Left renal pelvis (tissue), 4 donors: Measurements from ENCODE around the gene KIF12. TPM values are rescaled to one million over a fixed set of nuclear protein-coding genes. Genes with fewer than 3 reads are reported as not detected.

ENCODE experiments used
- DNase-seq, 4 donors: peaks; one replicate each; pipeline ENCODE4 v3.0.0-alpha.2; 2013; ENCODE audit warnings: low read depth in 4 of 4, low spot score in 3 of 4
- polyA plus RNA-seq, 4 donors: library from polyadenylated mRNA; unstranded; fragments of 120-200 nt; gene quantifications; one replicate each; pipeline ENCODE4 v1.2.1, GENCODE V29; 2013; ENCODE audit not compliant: insufficient read length in 4 of 4

The KIF12 gene
- polyA plus RNA-seq, 4 donors: 2.5 to 256 (median 142) TPM

- no peak for DNase-seq
Observed at GRCh38 chr9:114124138-114124537, 25.0 kb upstream of the KIF12 start.

- DNase-seq: no peak
Observed at GRCh38 chr9:114123031-114123977, 24.2 kb upstream of the KIF12 start.

- no peak for DNase-seq
Observed at GRCh38 chr9:114122136-114123027, 23.3 kb upstream of the KIF12 start.

DNA sequence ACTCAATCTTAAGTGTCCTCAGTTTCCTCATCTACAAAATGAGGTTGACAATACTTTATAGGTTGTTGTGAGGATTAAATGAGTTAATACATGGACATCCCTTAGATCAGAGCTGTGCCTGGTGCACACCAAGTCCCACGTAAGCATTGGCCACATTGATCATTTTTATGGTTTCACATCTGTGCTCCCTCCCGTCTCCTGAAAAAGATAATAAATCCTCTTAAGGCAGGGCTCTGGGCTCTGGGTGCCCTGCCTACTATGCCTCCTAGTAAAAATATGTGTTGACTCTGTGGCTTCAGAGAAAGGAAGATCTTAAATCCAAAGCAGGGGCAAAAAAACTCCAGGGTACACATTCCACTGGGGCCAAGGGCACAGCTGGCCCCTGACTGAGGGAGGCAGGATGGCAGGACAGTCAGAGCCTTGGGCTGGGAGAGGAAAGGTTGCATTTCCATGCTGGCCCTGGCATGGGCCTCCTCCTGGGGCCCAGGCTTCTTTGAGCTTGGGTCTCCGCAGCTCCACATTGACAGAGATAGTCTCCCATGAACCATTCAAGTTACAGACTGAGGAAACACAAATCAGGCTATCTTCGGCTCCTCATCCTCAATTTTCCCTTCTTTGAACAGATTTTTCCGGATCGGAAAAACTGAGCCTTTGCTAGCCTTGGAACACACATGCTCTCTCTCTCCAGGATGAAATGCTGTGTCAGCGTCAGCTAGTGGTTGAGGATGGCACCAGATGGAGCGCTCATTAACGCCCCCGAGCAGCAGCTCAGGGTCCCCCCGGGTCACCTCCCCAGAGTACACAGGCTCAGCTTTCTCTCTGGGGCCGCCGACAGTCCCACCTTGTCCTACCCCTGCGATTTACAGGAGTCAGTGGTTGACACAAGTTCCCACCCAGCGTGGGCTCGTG lies 22.4 kb upstream of the KIF12 start:
- no peak for DNase-seq

DNA sequence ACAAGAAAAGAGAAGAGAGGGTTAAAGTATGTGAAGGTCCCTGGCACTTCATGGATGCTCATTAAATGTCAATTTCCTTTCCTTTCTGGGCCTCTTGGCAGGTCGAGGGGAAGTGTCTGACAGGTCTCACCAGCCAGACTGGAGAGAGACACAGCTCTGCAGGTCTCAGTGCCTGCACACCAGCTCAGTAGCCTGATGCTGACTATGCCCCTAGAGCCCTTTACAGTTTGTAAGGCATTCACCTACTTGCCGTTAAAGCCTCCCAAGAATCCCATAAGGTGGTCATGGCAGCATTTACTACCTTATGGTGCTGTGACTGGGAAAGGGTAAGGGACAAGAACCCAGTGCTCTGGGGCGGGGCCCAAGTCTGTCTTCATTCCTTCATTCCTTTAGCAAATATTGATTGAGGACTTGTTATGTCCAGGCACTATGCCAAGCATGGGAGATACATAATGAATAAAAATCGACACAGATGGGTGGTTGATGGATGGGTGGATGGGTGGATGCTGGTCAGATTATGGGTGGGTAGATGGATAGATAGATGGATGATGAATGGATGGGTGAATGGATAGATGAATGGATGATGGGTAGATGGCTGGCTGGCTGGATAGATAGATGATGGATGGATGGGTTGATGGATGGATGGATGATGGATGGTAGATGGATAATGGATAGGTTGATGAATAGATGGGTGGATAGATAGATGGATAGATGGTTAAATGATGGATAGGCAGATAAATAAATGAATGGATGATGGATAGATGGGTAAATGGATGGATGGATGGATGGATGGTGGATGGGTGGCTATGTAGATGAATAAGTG lies 21.3 kb upstream of the KIF12 start:
- no peak for DNase-seq

- no peak for DNase-seq
Observed at GRCh38 chr9:114119242-114120191, 20.4 kb upstream of the KIF12 start.

GRCh38 chr9:114117996-114118830 lies 19.1 kb upstream of the KIF12 start:
- no peak for DNase-seq

- no peak for DNase-seq
Observed at GRCh38 chr9:114117614-114117995, 18.5 kb upstream of the KIF12 start.

DNA sequence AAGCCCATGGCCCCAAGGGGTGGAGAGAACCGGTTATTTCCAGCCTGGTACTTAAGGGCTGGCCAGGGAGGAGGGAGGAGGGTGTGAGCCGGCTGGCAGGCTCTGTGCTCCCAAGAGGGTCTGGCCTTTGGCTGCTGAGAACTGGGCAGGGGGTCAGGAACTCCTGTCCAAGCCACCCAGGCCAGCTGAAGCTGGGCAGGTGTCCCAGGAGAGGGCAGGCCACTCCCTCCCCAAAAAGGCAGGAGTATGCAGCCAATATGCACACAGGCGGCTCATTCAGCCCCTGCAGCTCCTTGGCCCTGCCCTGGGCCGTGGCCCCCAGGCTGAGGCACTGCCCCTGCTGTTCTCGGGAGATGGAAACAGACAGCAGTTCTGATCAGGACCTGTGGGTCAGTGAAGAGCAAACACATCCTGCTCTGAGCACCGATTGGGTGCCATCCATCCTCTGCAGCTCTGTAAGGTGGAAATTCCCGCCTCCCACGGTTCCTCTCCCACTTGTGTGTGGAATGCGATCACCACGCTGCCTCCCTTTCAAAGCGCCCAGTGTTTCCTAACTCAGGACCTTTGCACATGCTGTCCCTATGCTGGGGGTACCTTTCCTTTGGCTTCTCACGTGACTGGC lies 17.1 kb upstream of the KIF12 start:
- DNase-seq: no peak

GRCh38 chr9:114115654-114116125 lies 16.6 kb upstream of the KIF12 start:
- no peak for DNase-seq

GRCh38 chr9:114114364-114114763 lies 15.3 kb upstream of the KIF12 start:
- DNase-seq: no peak

DNA sequence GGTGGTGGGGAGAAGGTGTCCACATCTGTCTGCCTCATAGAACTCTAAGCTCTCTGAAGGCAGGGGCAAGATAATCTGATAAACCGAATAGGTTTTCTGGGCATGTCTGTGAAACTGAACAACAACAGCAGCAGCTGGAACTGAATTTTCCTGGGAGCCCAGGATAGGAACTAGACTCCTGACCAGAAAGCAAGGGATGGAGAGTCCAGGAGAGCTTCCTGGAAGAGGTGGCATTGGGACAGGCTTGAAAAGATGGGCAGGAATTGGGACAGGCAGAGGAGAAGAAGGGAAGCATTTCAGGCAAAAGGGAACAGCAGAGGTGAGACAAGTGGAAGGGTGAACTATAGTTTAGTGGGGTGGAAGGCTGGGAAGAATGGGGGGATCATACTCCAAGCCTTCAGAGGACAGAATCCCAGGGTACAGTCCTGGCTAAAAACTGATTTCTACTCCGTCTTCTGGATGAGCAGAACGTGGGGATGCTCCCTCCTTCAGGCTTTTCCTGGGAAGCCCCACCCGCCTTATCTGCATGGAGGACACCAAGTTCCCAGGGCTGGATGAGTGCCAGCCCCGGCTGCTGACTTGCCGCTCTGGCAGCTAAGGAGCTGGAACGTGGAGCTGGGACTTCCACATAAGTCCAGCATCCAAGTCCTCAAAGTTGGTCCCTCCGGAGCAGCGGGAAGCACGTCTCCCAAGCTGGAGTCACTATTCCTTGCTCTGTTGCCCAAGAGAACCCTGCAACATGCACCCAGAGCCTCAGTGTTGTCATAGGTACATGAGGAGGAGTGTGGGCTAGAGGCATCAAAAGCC lies 13.9 kb upstream of the KIF12 start:
- no peak for DNase-seq

GRCh38 chr9:114112325-114112724 lies 13.2 kb upstream of the KIF12 start:
- DNase-seq: no peak

DNA sequence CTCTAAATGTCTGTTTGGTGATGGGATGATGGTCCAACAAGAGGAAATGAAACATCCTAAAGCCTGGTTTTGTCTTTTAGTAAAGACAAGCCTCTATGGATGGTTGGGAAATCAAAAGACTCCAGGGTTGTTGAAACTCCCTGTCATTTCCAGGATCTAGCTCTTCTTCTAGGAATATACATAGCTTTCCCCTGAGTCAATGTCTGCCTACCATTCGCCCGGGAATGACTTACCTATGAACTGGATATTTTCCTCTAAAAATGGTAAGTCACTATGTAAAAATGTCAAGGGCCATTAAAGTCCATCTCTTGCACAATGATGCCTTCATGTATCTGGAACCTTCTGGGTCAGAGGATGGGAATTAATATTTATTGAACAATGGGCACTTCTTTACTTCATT lies 11.1 kb upstream of the KIF12 start:
- DNase-seq: no peak

GRCh38 chr9:114109124-114109523 lies 10.0 kb upstream of the KIF12 start:
- DNase-seq: no peak
